Effector memory CD4-positive, alpha-beta T cell (primary cell): Measurements from ENCODE around the gene THEM4.
"Not testable (repeated sequence)": the region's sequence is repeated elsewhere in the genome, so short reads cannot be mapped to it uniquely, and the experiment has no call there.

Experiments
- DNase-seq, 3 donors: peaks; one replicate each; pipeline ENCODE4 v3.0.0-alpha.2; 2020
- H3K27ac ChIP-seq: 2 replicates; pipeline ENCODE4 v1.7.0; 2013; ENCODE audit warnings: mild to moderate bottlenecking, low read length, moderate library complexity; ENCODE audit not compliant: insufficient read depth, poor library complexity, severe bottlenecking
- H3K27me3 ChIP-seq: replicated peaks from 2 replicates; pipeline ENCODE4 v1.7.0; 2013; ENCODE audit warnings: mild to moderate bottlenecking, low read length; ENCODE audit not compliant: insufficient read depth, control insufficient read depth, poor library complexity, severe bottlenecking
- H3K36me3 ChIP-seq: 2 replicates; pipeline ENCODE4 v1.7.0; 2013; ENCODE audit warnings: mild to moderate bottlenecking, low read length, moderate library complexity; ENCODE audit not compliant: control insufficient read depth, insufficient read depth
- H3K4me1 ChIP-seq: 2 replicates; pipeline ENCODE4 v1.7.0; 2013; ENCODE audit warnings: low read length, mild to moderate bottlenecking; ENCODE audit not compliant: control insufficient read depth, insufficient read depth, poor library complexity, severe bottlenecking
- H3K4me3 ChIP-seq: 2 replicates; pipeline ENCODE4 v1.7.0; 2013; ENCODE audit warnings: low read length, low read depth, mild to moderate bottlenecking; ENCODE audit not compliant: insufficient read depth, poor library complexity, severe bottlenecking
- H3K9me3 ChIP-seq: 2 replicates; pipeline ENCODE4 v1.7.0; 2013; ENCODE audit warnings: mild to moderate bottlenecking, low read length, moderate library complexity; ENCODE audit not compliant: control insufficient read depth

The THEM4 gene

GRCh38 chr1:151864411-151864810 lies 44.9 kb downstream of the THEM4 start:
- no peak for DNase-seq
- Histone ChIP-seq H3K4me3 (no peak overlapping the region), H3K9me3 (no peaks in the 10 kb centered on the region), H3K36me3 (no peaks in the 10 kb centered on the region), H3K4me1 (no peaks in the 10 kb centered on the region), H3K27ac (no peak overlapping the region), H3K27me3 (no peaks in the 10 kb centered on the region)

DNA sequence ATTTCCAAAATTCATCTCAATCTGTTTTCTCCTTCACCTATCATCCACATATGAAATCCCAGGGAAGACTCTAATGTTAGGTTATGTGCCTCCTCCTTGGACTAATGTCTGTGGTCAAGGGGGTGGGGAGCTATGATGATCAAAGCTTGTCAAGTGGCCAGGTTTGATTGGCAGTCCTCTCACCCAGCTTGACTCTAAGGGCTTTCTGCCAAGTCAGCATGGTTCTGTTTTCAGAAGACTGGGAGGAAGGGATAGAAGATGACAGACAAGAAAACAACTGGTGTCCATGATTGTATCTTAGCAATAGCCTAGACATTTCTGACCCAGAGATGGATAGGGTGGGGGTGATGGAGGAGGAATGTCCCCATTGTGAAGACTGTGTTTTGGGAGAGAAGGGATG lies 46.7 kb downstream of the THEM4 start:
- H3K27me3 ChIP-seq: no peaks in the 10 kb centered on the region
- no peak overlapping the region for H3K27ac ChIP-seq
- no peaks in the 10 kb centered on the region for H3K4me1 ChIP-seq
- no peak overlapping the region for H3K4me3 ChIP-seq
- DNase-seq: no peak
- H3K36me3 ChIP-seq: no peaks in the 10 kb centered on the region
- no peaks in the 10 kb centered on the region for H3K9me3 ChIP-seq

DNA sequence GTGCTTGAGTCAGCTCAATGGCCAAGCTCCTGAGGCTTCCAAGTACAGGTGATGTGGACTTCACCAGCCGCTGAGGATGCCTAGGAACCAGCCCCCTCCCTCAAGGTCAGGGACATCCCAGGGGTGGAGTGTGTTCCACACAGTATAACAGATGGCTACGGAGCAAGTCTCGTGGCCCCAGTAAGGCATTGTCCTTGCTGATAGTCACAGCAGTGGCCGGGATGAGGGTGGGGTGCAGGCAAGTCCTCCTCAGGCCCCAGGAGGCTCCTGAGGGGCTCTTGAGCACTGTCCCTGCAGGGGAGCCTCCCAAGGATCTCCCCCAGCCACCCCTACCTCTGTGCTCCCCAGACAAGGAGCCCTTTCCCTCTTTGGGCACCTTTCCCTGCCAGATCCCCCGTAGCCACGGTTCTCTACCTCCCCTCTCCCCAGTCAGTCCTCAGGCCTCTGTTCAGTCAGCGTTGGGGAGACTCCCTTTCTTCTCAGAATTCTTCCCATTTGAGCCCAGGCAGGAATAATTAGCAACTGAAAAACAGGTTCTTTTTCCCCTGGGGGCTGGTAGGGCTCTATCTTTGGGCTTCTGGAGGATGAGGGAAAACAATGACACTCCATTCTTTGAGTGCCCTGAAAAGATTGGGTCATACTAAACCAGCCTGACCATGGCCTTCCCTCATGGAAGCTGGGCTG lies 48.7 kb downstream of the THEM4 start:
- no peaks in the 10 kb centered on the region for H3K9me3 ChIP-seq
- no peak overlapping the region for H3K27ac ChIP-seq
- H3K4me3 ChIP-seq: no peak overlapping the region
- no peaks in the 10 kb centered on the region for H3K4me1 ChIP-seq
- no peak for DNase-seq
- H3K27me3 ChIP-seq: no peaks in the 10 kb centered on the region
- H3K36me3 ChIP-seq: no peaks in the 10 kb centered on the region

DNA sequence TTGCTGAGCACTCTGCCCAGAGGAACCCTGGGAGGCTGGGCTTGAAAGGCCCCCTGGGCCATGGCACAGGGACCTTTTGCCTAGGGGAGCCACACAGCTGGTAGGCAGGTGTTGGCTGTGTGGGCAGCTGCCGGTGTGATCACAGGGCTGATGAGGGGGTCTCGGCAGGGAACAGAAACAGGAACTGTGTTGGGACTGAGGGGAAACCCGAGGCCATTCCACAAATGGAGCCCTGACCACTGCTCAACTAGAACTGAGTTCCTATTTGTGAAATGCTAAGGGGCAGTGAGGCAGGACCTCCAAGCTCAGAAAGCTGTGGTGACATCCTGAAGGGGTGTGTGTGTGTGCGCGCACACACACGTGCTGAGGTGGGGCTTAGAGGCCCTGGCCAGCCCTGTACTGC lies 49.4 kb downstream of the THEM4 start:
- H3K4me3 ChIP-seq: no peak overlapping the region
- H3K9me3 ChIP-seq: no peaks in the 10 kb centered on the region
- H3K27me3 ChIP-seq: no peaks in the 10 kb centered on the region
- DNase-seq: no peak
- H3K4me1 ChIP-seq: no peaks in the 10 kb centered on the region
- no peak overlapping the region for H3K27ac ChIP-seq
- H3K36me3 ChIP-seq: no peaks in the 10 kb centered on the region

DNA sequence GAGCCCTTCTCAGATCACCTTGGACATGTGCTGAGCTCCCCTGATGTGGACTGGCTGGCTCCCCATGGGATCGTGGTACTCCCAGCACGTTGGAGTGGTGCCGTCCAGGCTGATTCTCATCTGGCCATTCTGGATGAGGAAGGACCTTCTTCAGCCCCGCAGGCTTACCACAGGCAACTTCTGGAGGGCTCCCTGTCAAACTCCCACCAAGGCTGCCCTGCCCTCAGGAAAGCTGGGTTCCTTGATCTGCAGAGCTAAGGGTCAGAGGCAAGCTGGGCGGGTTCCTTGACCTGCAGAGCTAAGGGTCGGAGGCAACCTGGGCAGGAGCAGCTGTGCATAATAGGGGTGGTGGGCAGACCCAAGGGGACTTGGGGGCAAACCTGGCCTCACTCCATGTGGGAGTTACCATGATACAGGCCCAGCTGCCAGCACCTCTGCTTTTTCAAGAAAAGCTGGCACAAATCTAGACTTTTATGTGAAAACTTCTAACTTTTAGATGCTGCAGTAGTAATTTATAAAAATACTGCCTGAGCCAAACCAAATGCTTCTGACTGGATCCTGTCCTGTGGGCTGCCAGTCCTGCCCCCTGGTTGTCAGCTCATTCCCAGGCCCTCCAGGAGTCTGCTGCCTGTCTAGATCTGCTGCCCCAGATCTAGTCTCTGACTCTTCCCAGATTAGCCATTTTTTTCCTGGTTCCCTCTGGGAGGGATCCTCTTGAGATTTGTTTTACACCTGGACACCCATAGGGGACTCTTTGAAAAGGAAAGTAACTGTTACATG lies 50.2 kb downstream of the THEM4 start:
- no peak overlapping the region for H3K27ac ChIP-seq
- no peaks in the 10 kb centered on the region for H3K36me3 ChIP-seq
- no peaks in the 10 kb centered on the region for H3K27me3 ChIP-seq
- no peak overlapping the region for H3K4me3 ChIP-seq
- H3K9me3 ChIP-seq: no peaks in the 10 kb centered on the region
- DNase-seq: no peak
- no peaks in the 10 kb centered on the region for H3K4me1 ChIP-seq

DNA sequence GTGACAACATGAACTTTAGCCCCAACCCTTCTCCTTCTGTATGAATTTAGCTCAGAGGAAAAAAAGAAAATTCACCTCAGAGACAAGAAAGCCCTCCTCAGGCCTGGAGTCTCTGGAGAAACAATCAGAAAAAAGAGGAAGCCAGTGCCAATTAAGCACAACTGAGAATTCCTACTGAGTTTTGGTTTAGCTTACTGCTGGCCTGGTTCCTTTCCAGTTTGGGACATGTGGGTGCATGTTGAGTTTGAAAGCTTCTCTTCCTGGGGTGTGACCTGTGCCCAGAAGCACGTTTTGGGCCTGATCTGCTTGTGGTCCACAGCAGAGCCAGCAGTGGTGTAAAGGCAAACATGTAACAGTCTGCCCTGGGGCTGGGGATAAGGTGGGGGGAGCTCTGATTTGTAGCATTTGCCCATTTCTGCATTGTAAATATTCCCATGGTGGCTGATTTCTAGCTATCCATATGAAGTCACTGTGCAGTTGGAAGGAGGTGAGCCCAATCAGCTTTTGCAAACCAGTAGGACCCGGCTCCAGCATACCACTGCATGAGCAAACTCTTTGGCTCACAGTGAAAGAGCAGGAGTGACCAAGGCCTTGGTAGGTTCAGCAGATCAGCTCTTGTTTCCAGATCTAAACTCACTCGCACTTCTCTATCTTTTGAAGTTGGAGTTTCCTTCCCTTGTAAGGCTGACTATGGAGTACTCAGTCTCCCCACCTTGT lies 51.1 kb downstream of the THEM4 start:
- H3K27ac ChIP-seq: no peak overlapping the region
- no peak for DNase-seq
- no peaks in the 10 kb centered on the region for H3K4me1 ChIP-seq
- H3K9me3 ChIP-seq: no peaks in the 10 kb centered on the region
- no peak overlapping the region for H3K4me3 ChIP-seq
- no peaks in the 10 kb centered on the region for H3K36me3 ChIP-seq
- no peaks in the 10 kb centered on the region for H3K27me3 ChIP-seq

GRCh38 chr1:151855933-151856332 lies 53.4 kb downstream of the THEM4 start:
- Histone ChIP-seq H3K27me3 (no peaks in the 10 kb centered on the region), H3K9me3 (no peaks in the 10 kb centered on the region), H3K36me3 (peaks cover 3% of the 10 kb centered on the region), H3K4me3 (no peak overlapping the region), H3K4me1 (no peaks in the 10 kb centered on the region), H3K27ac (no peak overlapping the region)
- no peak for DNase-seq

DNA sequence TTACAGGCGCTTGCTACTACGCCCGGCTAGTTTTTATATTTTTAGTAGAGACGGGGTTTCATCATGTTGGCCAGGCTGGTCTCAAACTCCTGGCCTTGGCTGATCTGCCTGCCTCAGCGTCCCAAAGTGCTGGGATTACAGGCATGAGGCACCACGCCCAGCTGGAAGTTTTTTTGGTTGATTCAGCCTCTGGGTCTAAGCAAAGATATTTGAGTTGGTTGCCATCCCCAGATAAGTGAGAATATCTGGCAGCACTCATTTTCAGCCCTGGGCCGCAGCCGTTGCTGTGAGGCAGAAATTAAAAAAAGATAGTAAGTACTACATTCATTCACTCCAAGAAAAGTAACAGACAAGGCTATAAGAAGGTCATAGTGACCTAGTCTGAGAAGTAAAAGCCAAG lies 53.8 kb downstream of the THEM4 start:
- H3K4me1 ChIP-seq, H3K27me3 ChIP-seq, H3K9me3 ChIP-seq, H3K27ac ChIP-seq, H3K4me3 ChIP-seq, H3K36me3 ChIP-seq, DNase-seq: not testable (repeated sequence)

- no peak for DNase-seq
- Histone ChIP-seq H3K36me3 (peaks cover 3% of the 10 kb centered on the region), H3K27me3 (no peaks in the 10 kb centered on the region), H3K27ac (no peak overlapping the region), H3K4me1 (no peaks in the 10 kb centered on the region), H3K9me3 (no peaks in the 10 kb centered on the region), H3K4me3 (no peak overlapping the region)
These were observed 54.7 kb downstream of the THEM4 start for GRCh38 chr1:151854658-151855057.

- no peaks in the 10 kb centered on the region for H3K27me3 ChIP-seq
- H3K9me3 ChIP-seq: no peaks in the 10 kb centered on the region
- no peak within 1 kb of the TSS for H3K4me3 ChIP-seq
- no peaks in the 10 kb centered on the region for H3K4me1 ChIP-seq
- H3K36me3 ChIP-seq: peaks cover 3% of the 10 kb centered on the region
- H3K27ac ChIP-seq: no peak within 1 kb of the TSS
- DNase-seq: no peak
These were observed 55.8 kb downstream of the THEM4 start, which contains the start of gene THEM5 for GRCh38 chr1:151853411-151853943. THEM5 (minus strand) TSS chr1:151853712; CDS start chr1:151853565, 147 bp downstream.
